Prostate gland (tissue), 2 donors: Measurements from ENCODE around the gene ASB6.

Experiments
- POLR2A ChIP-seq: fragments of 450-650 bp; IDR thresholded peaks from one replicate; pipeline ENCODE4 v1.6.1; 2016; ENCODE audit warnings: antibody characterized with exemption, mild to moderate bottlenecking
- POLR2AphosphoS5 ChIP-seq: sonication (generic); formaldehyde crosslinking; IDR thresholded peaks from one replicate; pipeline ENCODE4 v1.6.1; 2017; ENCODE audit warnings: antibody characterized with exemption
- TF ChIP-seq, protein P1 (sequence below), 4 experiments: fragments of 200-600 bp in 2 of 4; fragments of 450-650 bp in 2 of 4; sonication (generic) in 2 of 4; IDR thresholded peaks; 1 replicate in 3 of 4; 2 replicates in 1 of 4; pipeline ENCODE4 v1.5.1; 2016 to 2019; ENCODE audit warnings: antibody characterized with exemption in 4 of 4, mild to moderate bottlenecking in 2 of 4, moderate library complexity in 2 of 4

DNA sequence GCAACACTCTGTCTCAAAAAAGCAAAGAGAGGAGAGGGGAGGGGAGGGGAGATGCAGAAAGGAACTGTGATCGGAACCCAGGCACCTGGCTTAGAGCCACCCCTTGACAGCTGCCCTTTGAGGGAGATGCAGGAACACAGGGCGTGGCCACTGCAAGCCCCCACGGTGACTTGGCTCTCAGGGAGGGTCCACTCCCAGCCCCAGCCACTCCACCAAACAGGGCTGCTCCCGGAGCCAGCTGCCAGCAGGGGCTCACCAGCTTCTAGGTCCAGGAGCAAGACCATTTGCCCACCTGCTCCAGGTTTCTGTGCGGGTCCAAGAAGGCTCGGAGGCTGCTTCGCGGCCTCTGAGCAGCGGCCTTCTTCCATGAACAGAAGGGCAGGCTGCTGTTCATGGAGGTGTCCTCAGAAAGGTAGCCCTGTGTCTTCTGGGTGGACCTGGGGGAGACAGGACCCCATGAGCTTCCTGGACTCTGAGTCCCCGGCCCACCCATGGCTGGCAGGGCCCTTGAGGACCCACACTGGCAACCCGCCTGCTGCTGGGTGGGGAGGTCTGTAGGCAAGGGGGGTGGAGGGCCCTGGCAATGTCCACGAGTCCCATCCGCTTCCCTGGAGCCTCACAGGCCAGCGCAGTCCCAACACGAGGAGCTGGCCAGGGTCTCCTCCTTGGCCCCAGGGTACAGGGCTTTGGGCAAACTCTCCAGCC lies 29.0 kb downstream of the ASB6 start:
- TF ChIP-seq POLR2A (no peak), POLR2AphosphoS5 (no peak)
- TF ChIP-seq, protein P1, sequence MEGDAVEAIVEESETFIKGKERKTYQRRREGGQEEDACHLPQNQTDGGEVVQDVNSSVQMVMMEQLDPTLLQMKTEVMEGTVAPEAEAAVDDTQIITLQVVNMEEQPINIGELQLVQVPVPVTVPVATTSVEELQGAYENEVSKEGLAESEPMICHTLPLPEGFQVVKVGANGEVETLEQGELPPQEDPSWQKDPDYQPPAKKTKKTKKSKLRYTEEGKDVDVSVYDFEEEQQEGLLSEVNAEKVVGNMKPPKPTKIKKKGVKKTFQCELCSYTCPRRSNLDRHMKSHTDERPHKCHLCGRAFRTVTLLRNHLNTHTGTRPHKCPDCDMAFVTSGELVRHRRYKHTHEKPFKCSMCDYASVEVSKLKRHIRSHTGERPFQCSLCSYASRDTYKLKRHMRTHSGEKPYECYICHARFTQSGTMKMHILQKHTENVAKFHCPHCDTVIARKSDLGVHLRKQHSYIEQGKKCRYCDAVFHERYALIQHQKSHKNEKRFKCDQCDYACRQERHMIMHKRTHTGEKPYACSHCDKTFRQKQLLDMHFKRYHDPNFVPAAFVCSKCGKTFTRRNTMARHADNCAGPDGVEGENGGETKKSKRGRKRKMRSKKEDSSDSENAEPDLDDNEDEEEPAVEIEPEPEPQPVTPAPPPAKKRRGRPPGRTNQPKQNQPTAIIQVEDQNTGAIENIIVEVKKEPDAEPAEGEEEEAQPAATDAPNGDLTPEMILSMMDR (IDR thresholded peaks at IDR 0.05) = no peak
